Prostate gland (tissue), 2 donors: Measurements from ENCODE around the gene CST9L. TPM values are rescaled to one million over a fixed set of nuclear protein-coding genes. Genes with fewer than 3 reads are reported as not detected.

Source experiments
- DNase-seq: peaks from one replicate; pipeline ENCODE4 v3.0.0-alpha.2; 2019; ENCODE audit warnings: low spot score
- H3K27ac ChIP-seq, 2 donors: fragments of 200-600 bp; sonication (generic); 2 replicates each; pipeline ENCODE4 v1.5.1; 2017 to 2019
- H3K27me3 ChIP-seq: fragments of 200-600 bp; sonication (generic); replicated peaks from 2 replicates; pipeline ENCODE4 v1.5.1; 2019; ENCODE audit not compliant: insufficient read depth
- H3K36me3 ChIP-seq, 2 donors: fragments of 200-600 bp; sonication (generic); 1 replicate in 1 of 2; 2 replicates in 1 of 2; pipeline versions ENCODE4 v1.5.1 to v1.8.1; 2017 to 2019
- H3K4me1 ChIP-seq: fragments of 200-600 bp; sonication (generic); replicated peaks from 2 replicates; pipeline ENCODE4 v1.5.1; 2019
- H3K4me3 ChIP-seq, 2 donors: fragments of 200-600 bp; sonication (generic); 2 replicates each; pipeline ENCODE4 v1.5.1; 2017 to 2019
- H3K9me3 ChIP-seq: fragments of 200-600 bp; sonication (generic); 2 replicates; pipeline ENCODE4 v1.5.1; 2017
- POLR2A ChIP-seq: fragments of 450-650 bp; IDR thresholded peaks from one replicate; pipeline ENCODE4 v1.6.1; 2016; ENCODE audit warnings: antibody characterized with exemption, mild to moderate bottlenecking
- POLR2AphosphoS5 ChIP-seq: sonication (generic); formaldehyde crosslinking; IDR thresholded peaks from one replicate; pipeline ENCODE4 v1.6.1; 2017; ENCODE audit warnings: antibody characterized with exemption
- WGBS: methylation state at CpG from one replicate; pipeline ENCODE4 v1.1.5; 2018; 5-methylcytosine and 5-hydroxymethylcytosine counted together
- intact Hi-C: fragments of 100-400 bp; cut with DNase I; formaldehyde crosslinking; loops from one replicate; pipeline ENCODE4 v1.14.2; 2022
- total RNA-seq, 2 donors: library from RNA; depleted of rRNA; stranded (reverse); fragments of >200 nt; gene quantifications; one replicate each; pipeline ENCODE4 v1.1.0, GENCODE V29; 2016
- TF ChIP-seq, protein P1 (sequence below), 4 experiments: fragments of 200-600 bp in 2 of 4; fragments of 450-650 bp in 2 of 4; sonication (generic) in 2 of 4; IDR thresholded peaks; 1 replicate in 3 of 4; 2 replicates in 1 of 4; pipeline ENCODE4 v1.5.1; 2016 to 2019; ENCODE audit warnings: antibody characterized with exemption in 4 of 4, mild to moderate bottlenecking in 2 of 4, moderate library complexity in 2 of 4

CST9L gene
- total RNA-seq, 2 donors from 2014 or later: 44.0 TPM; not detected in 1

DNA sequence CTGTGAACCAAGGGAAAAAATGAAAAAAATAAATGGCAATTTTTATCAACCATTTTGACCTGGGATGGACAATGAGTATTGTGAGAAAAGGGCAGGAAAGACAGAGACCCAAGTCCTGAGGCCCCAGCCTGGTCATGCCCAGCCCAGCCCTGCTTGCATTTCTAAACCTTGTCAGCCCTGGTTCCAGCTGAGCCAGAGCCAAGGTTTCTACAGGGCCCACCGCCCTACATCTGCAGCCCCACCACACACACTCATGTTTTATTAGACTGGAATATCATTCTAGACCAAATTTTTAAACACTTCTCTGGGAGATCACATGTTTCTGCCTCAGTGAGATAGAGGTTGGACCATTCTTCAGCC lies 667 bp upstream of the CST9L start:
- 88% methylated on average over 1 of the region's 1 CpG for WGBS
- H3K27me3 ChIP-seq: no peaks in the 10 kb centered on the region
- no peak overlapping the region for H3K27ac ChIP-seq
- no peak for TF ChIP-seq POLR2A
- no peaks in the 10 kb centered on the region for H3K36me3 ChIP-seq
- intact Hi-C loops: no loop called here
- H3K4me1 ChIP-seq: no peaks in the 10 kb centered on the region
- H3K9me3 ChIP-seq: no peaks in the 10 kb centered on the region
- no peak overlapping the region for H3K4me3 ChIP-seq
- DNase-seq: no peak

DNA sequence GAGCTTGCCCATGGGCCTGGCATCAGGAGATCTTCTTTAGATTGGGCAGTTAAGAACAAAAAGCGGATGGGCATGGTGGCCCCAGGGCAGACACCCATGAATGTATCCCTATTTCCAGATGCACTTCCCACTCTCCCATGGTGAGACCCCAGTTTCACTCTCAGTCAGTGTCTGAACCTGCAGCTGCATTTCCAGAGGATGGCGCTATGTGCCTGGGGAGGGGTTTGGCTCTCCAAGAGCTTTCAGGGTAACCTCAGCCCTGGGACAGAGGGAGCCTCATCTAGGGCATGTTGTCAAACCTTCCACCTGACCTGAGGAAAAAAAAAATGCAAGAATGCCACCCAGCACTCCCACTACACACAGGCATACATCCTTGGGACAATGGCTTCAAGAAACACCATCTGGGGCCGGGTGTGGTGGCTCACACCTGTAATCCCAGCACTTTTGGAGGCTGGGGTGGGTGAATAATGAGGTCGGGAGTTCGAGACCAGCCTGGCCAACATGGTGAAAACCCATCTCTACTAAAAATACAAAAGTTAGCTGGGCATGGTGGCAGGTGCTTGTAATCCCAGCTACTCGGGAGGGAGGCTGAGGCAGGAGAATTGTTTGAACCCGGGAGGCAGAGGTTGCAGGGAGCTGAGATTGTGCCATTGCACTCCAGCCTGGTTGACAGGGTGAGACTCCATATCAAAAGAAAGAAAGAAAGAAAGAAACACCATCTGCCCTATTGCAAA lies 1.9 kb downstream of the CST9L start:
- intact Hi-C loops: no loop called here
- WGBS: 88% methylated on average over 7 of the region's 7 CpGs
- TF ChIP-seq POLR2AphosphoS5 (no peak), POLR2A (no peak)
- TF ChIP-seq, protein P1, sequence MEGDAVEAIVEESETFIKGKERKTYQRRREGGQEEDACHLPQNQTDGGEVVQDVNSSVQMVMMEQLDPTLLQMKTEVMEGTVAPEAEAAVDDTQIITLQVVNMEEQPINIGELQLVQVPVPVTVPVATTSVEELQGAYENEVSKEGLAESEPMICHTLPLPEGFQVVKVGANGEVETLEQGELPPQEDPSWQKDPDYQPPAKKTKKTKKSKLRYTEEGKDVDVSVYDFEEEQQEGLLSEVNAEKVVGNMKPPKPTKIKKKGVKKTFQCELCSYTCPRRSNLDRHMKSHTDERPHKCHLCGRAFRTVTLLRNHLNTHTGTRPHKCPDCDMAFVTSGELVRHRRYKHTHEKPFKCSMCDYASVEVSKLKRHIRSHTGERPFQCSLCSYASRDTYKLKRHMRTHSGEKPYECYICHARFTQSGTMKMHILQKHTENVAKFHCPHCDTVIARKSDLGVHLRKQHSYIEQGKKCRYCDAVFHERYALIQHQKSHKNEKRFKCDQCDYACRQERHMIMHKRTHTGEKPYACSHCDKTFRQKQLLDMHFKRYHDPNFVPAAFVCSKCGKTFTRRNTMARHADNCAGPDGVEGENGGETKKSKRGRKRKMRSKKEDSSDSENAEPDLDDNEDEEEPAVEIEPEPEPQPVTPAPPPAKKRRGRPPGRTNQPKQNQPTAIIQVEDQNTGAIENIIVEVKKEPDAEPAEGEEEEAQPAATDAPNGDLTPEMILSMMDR (IDR thresholded peaks at IDR 0.05): no peak

DNA sequence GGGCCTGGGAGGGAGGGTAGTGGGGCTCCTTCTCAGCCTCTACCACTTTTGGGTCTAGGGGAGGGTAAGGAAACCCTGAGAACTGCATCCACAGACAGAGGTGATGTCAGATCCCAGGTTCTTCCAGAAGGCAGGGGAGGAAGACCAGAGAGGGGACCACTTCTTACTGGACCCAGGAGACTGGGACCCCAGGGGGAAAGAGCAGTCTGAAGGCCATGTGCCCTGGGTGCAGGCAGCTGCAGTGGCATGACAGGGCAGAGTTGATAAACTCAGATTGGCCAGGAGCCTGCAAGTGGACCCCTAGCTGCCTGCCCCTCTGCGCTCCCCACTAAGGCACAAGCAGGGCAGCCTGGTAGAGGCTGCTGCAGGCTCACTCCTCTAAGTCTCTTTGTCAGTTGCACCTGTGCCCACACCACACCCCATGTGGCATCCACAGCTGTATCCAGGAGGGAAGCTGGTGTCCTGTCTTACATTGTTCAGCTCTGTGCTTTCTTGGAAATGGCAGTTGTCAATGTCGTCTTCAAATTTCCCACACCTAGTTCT lies 2.7 kb downstream of the CST9L start:
- H3K27ac ChIP-seq: no peak overlapping the region
- 90% methylated on average over 2 of the region's 2 CpGs for WGBS
- no peaks in the 10 kb centered on the region for H3K36me3 ChIP-seq
- H3K9me3 ChIP-seq: no peaks in the 10 kb centered on the region
- no peak for DNase-seq
- H3K4me1 ChIP-seq: no peaks in the 10 kb centered on the region
- no peak overlapping the region for H3K4me3 ChIP-seq
- TF ChIP-seq, protein P1 (IDR thresholded peaks at IDR 0.05): no peak
- intact Hi-C loops: no loop called here
- no peaks in the 10 kb centered on the region for H3K27me3 ChIP-seq

More for the DNA sequence above, 1.9 kb downstream of the CST9L start:
- Histone ChIP-seq H3K4me3 (no peak overlapping the region), H3K27ac (no peak overlapping the region), H3K4me1 (no peaks in the 10 kb centered on the region), H3K36me3 (no peaks in the 10 kb centered on the region), H3K9me3 (no peaks in the 10 kb centered on the region), H3K27me3 (no peaks in the 10 kb centered on the region)
- DNase-seq: no peak

DNA sequence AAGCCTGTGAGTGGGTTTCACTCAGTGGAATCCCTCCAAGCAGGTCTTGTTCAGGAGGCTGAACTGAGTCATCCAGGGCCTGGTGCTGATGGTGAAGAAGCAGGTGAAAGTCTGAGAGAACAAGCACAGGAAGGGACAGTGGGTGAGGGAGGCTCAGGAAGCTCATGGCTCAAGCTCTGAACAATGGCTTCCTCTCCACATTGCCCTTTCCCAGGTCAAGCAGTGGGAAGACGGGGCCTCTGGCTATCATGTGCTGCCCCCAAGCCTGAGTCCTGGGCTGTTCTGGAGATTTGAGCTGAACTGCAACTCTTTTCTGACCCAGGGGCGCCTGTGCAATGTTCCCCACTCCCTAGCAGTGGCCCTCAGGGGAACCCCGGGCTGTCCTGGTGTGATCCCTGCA lies 3.4 kb downstream of the CST9L start:
- intact Hi-C loops: no loop called here
- TF ChIP-seq POLR2AphosphoS5 (no peak), POLR2A (no peak)
- TF ChIP-seq, protein P1 (IDR thresholded peaks at IDR 0.05): no peak
- 85% methylated on average over 3 of the region's 3 CpGs for WGBS

DNA sequence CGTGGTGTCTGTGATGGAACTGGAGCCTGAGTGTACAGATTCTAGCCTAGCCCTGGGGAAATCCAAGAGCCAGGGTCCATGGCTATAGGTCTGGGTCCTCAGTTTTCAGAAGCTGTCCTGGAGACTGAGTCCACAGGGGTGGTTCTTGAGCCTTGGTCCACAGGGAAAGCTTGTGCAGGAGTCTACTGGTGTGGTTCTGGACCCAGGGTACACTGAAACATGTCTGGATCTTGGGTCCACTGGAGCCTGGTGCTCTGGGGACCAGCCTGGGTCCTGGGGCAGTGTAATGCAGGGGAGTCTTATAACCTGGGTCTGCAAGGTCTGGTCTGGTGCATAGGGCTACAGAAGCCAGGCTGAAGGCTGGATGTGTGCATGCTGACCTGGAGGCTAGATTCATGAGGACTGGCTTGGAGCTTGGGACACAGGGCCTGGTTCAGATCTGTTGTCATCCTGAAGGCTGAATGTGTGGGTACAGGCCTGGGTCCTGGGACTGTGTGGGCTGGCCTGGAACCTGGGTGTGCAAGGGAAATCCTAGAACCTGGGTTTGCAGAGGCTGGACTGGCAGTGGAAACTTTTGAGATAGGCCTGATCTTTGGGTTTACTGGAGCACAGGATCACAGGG lies 5.5 kb downstream of the CST9L start:
- Histone ChIP-seq H3K27ac (no peak overlapping the region), H3K4me3 (no peak overlapping the region), H3K9me3 (no peaks in the 10 kb centered on the region), H3K4me1 (no peaks in the 10 kb centered on the region), H3K27me3 (no peaks in the 10 kb centered on the region), H3K36me3 (no peaks in the 10 kb centered on the region)
- DNase-seq: no peak
- TF ChIP-seq POLR2AphosphoS5: no peak
- TF ChIP-seq, protein P1 (IDR thresholded peaks at IDR 0.05): no peak
- TF ChIP-seq POLR2A: no peak
- WGBS: 100% methylated on average over 1 of the region's 1 CpG
- intact Hi-C loops: no loop called here

More for the DNA sequence above, 3.4 kb downstream of the CST9L start:
- Histone ChIP-seq H3K4me3 (no peak overlapping the region), H3K4me1 (no peaks in the 10 kb centered on the region), H3K9me3 (no peaks in the 10 kb centered on the region), H3K36me3 (no peaks in the 10 kb centered on the region), H3K27me3 (no peaks in the 10 kb centered on the region), H3K27ac (no peak overlapping the region)
- DNase-seq: no peak
